K562 (cell line): ENCODE measurements around the gene LLGL2. TPM values are rescaled to one million over a fixed set of nuclear protein-coding genes. Genes with fewer than 3 reads are reported as not detected.

ENCODE experiments used
- KDM4B ChIP-seq, 2 experiments: fragments of 450-650 bp in 1 of 2; sonication (generic) in 1 of 2; IDR thresholded peaks; 2 replicates each; pipeline ENCODE4 v1.6.1; 2016 to 2017; ENCODE audit warnings: borderline replicate concordance in 2 of 2, antibody characterized with exemption in 1 of 2, low read depth in 1 of 2, mild to moderate bottlenecking in 1 of 2
- MXI1 ChIP-seq: IDR thresholded peaks from 2 replicates; pipeline ENCODE4 v1.6.1; 2011; ENCODE audit warnings: low read depth, mild to moderate bottlenecking, improper control_type of control experiment, low read length
- NCOA4 ChIP-seq: fragments of 450-650 bp; IDR thresholded peaks from 2 replicates; pipeline ENCODE4 v1.6.1; 2018; ENCODE audit warnings: mild to moderate bottlenecking; ENCODE audit not compliant: partially characterized antibody
- PRPF4 ChIP-seq: fragments of 200-400 bp; formaldehyde crosslinking; IDR thresholded peaks from one replicate; pipeline ENCODE4 v1.6.1; 2017; ENCODE audit warnings: low read length, low read depth, mild to moderate bottlenecking; ENCODE audit not compliant: insufficient read depth, poor library complexity, severe bottlenecking
- ZNF518B ChIP-seq: fragments of 250-450 bp; sonication (Bioruptor Pico); IDR thresholded peaks from 2 replicates; pipeline ENCODE4 v1.5.0; 2021; ENCODE audit warnings: mild to moderate bottlenecking, moderate library complexity
- polyA plus RNA-seq, 8 experiments: library from polyadenylated mRNA; depleted of rRNA in 4 of 8; stranded (reverse) in 5 of 8; unstranded in 3 of 8; fragments of >200 nt; fragmentation: Nextera tagmentation in 2 of 8; fragmentation: Illumina TruSeq in 1 of 8; extraction: Ambion mirVana in 2 of 8; extraction: Trizol in 1 of 8; gene quantifications; 2 replicates each; pipeline versions ENCODE4 v1.2.1 to v1.2.3, GENCODE V29; 2011 to 2014; ENCODE audit warnings: inconsistent platforms in 1 of 8, missing spikeins in 1 of 8
- total RNA-seq, 7 experiments: library from RNA; depleted of rRNA in 6 of 7; stranded (reverse); fragments of >200 nt in 6 of 7; fragmentation: Illumina TruSeq in 2 of 7; extraction: Trizol in 2 of 7; gene quantifications; 2 replicates each; pipeline versions ENCODE4 v1.2.1 to v1.2.3, GENCODE V29; 2011 to 2021; ENCODE audit warnings: low replicate concordance in 1 of 7
- TF ChIP-seq, protein P1 (sequence below), 2 experiments: fragments of 450-650 bp; IDR thresholded peaks; 2 replicates each; pipeline ENCODE4 v1.6.1; 2016; ENCODE audit warnings: mild to moderate bottlenecking in 2 of 2, borderline replicate concordance in 1 of 2, low read depth in 1 of 2, moderate library complexity in 1 of 2
- TF ChIP-seq, protein P2 (sequence below), 2 experiments: IDR thresholded peaks; 2 replicates each; pipeline ENCODE4 v1.6.1; 2012; ENCODE audit warnings: improper control_type of control experiment in 2 of 2, low read depth in 2 of 2, low read length in 2 of 2, borderline replicate concordance in 1 of 2

Gene LLGL2
- total and polyA plus RNA-seq, 9 of the 15 experiments (the other 6 are each of a cell fraction or from before 2014, with no cell fraction given), result 0.32 to 24.4 (median 10.2) TPM

- TF ChIP-seq, protein P1, sequence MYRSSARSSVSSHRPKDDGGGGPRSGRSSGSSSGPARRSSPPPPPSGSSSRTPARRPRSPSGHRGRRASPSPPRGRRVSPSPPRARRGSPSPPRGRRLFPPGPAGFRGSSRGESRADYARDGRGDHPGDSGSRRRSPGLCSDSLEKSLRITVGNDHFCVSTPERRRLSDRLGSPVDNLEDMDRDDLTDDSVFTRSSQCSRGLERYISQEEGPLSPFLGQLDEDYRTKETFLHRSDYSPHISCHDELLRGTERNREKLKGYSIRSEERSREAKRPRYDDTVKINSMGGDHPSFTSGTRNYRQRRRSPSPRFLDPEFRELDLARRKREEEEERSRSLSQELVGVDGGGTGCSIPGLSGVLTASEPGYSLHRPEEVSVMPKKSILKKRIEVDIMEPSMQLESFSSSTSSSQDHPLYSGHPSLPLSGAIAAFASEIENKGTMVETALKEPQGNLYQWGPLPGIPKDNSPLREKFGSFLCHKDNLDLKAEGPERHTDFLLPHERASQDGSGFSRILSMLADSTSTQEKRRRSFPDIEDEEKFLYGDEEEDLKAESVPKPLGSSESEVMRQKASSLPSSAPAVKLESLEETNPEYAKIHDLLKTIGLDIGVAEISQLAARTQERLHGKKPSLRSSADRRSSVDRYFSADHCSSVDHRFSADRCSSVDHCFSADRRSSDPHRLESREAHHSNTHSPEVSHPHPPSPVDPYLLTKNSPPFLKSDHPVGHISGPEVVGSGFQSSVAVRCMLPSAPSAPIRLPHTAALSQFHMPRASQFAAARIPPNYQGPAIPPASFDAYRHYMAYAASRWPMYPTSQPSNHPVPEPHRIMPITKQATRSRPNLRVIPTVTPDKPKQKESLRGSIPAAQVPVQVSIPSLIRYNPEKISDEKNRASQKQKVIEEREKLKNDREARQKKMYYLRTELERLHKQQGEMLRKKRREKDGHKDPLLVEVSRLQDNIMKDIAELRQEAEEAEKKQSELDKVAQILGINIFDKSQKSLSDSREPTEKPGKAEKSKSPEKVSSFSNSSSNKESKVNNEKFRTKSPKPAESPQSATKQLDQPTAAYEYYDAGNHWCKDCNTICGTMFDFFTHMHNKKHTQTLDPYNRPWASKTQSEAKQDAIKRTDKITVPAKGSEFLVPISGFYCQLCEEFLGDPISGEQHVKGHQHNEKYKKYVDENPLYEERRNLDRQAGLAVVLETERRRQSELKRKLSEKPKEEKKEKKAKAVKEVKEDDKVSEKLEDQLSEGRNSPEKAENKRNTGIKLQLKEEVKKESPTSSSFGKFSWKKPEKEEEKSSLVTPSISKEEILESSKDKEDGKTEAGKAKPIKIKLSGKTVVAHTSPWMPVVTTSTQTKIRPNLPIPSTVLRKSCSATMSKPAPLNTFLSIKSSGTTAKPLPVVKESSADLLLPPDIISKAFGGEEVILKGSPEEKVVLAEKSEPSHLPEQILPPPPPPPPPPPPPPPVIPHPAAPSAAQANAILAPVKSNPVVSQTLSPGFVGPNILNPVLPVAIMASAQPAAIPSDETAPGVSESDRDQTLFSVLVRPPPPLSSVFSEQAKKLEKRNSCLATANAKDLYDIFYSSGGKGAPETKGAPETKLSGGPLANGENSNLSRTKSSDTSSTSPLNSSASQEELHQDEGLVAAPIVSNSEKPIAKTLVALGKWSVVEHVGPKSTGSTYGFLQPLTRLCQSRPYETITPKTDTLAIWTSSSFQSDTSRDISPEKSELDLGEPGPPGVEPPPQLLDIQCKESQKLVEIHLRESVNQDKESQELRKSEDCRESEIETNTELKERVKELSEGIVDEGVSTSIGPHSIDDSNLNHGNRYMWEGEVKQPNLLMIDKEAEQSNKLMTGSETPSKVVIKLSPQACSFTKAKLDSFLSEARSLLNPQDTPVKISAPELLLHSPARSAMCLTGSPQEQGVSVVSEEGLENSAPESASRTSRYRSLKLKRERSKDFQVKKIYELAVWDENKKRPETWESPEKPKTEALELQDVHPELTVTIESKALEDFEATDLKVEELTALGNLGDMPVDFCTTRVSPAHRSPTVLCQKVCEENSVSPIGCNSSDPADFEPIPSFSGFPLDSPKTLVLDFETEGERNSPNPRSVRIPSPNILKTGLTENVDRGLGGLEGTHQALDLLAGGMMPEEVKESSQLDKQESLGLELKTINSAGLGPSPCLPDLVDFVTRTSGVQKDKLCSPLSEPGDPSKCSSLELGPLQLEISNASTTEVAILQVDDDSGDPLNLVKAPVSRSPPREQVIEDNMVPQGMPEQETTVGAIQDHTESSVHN (IDR thresholded peaks at IDR 0.05; ENCODE audit: borderline replicate concordance in 1 of 2, low read depth in 1 of 2), result no peak
- TF ChIP-seq, protein P2, sequence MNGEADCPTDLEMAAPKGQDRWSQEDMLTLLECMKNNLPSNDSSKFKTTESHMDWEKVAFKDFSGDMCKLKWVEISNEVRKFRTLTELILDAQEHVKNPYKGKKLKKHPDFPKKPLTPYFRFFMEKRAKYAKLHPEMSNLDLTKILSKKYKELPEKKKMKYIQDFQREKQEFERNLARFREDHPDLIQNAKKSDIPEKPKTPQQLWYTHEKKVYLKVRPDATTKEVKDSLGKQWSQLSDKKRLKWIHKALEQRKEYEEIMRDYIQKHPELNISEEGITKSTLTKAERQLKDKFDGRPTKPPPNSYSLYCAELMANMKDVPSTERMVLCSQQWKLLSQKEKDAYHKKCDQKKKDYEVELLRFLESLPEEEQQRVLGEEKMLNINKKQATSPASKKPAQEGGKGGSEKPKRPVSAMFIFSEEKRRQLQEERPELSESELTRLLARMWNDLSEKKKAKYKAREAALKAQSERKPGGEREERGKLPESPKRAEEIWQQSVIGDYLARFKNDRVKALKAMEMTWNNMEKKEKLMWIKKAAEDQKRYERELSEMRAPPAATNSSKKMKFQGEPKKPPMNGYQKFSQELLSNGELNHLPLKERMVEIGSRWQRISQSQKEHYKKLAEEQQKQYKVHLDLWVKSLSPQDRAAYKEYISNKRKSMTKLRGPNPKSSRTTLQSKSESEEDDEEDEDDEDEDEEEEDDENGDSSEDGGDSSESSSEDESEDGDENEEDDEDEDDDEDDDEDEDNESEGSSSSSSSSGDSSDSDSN (IDR thresholded peaks at IDR 0.05; ENCODE audit: borderline replicate concordance in 1 of 2, low read depth in 2 of 2, low read length in 2 of 2), result peak; percentile 70 to 89; a peak in 3 of 4 replicates
- TF ChIP-seq KDM4B (IDR thresholded peaks at IDR 0.05; ENCODE audit: borderline replicate concordance in 2 of 2, low read depth in 1 of 2) (no peak; a peak in 1 of 4 replicates), NCOA4 (no peak), ZNF518B (CRISPR knock-in tag) (no peak), MXI1 (peak; percentile 84), PRPF4 (peak; percentile 50)
Observed at GRCh38 chr17:75515496-75516254, 9.8 kb upstream of the LLGL2 start, which contains the start of gene CASKIN2 (continued).
